Measurements from ENCODE around the gene MAFB.

- TF ChIP-seq EZH2 (IDR thresholded peaks at IDR 0.05; ENCODE audit: low read length, missing control alignments) = no peak
- TF ChIP-seq, protein P1, sequence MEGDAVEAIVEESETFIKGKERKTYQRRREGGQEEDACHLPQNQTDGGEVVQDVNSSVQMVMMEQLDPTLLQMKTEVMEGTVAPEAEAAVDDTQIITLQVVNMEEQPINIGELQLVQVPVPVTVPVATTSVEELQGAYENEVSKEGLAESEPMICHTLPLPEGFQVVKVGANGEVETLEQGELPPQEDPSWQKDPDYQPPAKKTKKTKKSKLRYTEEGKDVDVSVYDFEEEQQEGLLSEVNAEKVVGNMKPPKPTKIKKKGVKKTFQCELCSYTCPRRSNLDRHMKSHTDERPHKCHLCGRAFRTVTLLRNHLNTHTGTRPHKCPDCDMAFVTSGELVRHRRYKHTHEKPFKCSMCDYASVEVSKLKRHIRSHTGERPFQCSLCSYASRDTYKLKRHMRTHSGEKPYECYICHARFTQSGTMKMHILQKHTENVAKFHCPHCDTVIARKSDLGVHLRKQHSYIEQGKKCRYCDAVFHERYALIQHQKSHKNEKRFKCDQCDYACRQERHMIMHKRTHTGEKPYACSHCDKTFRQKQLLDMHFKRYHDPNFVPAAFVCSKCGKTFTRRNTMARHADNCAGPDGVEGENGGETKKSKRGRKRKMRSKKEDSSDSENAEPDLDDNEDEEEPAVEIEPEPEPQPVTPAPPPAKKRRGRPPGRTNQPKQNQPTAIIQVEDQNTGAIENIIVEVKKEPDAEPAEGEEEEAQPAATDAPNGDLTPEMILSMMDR (conservative IDR thresholded peaks at IDR 0.05 in 1 of 2, IDR thresholded peaks at IDR 0.05 in 1 of 2; ENCODE audit: low read depth in 1 of 2, low read length in 2 of 2) = no peak
Measured at GRCh38 chr20:40686893-40687292, 2.1 kb downstream of the MAFB start.

Measured in fibroblast of lung (primary cell).